ENCODE results near the gene TMEM170A. TPM values are rescaled to one million over a fixed set of nuclear protein-coding genes. Genes with fewer than 3 reads are reported as not detected.
"Not testable (repeated sequence)": the region's sequence is repeated elsewhere in the genome, so short reads cannot be mapped to it uniquely, and the experiment has no call there.

The TMEM170A gene
- 10 to 100 TPM; 34.4 to 50.7 (median 37.9) TPM for polyA plus RNA-seq (ENCODE audit: insufficient read length in 4 of 4)

- DNase-seq (ENCODE audit: low read depth in 4 of 4, low spot score in 2 of 4), result peak; percentile 93 to 99 (median 97)
Measured at GRCh38 chr16:75464122-75464918, at the start of gene TMEM170A. TMEM170A (minus strand) TSS chr16:75464689; CDS start chr16:75464600, 89 bp downstream.

GRCh38 chr16:75506574-75506973 lies 42.1 kb upstream of the TMEM170A start:
- no peak for DNase-seq (ENCODE audit: low read depth in 4 of 4, low spot score in 2 of 4)

GRCh38 chr16:75506107-75506506 lies 41.6 kb upstream of the TMEM170A start:
- DNase-seq (ENCODE audit: low read depth in 4 of 4, low spot score in 2 of 4), result no peak

- no peak for DNase-seq (ENCODE audit: low read depth in 4 of 4, low spot score in 2 of 4)
Measured at GRCh38 chr16:75503801-75504200, 39.3 kb upstream of the TMEM170A start.

- DNase-seq (ENCODE audit: low read depth in 4 of 4, low spot score in 2 of 4), result no peak
Measured at GRCh38 chr16:75502916-75503605, 38.6 kb upstream of the TMEM170A start.

GRCh38 chr16:75501820-75502219 lies 37.3 kb upstream of the TMEM170A start:
- DNase-seq (ENCODE audit: low read depth in 4 of 4, low spot score in 2 of 4), result not testable (repeated sequence)

GRCh38 chr16:75501359-75501758 lies 36.9 kb upstream of the TMEM170A start:
- no peak for DNase-seq (ENCODE audit: low read depth in 4 of 4, low spot score in 2 of 4)

- not testable (repeated sequence) for DNase-seq (ENCODE audit: low read depth in 4 of 4, low spot score in 2 of 4)
Measured at GRCh38 chr16:75498605-75499322, 34.3 kb upstream of the TMEM170A start.

- DNase-seq (ENCODE audit: low read depth in 4 of 4, low spot score in 2 of 4), result no peak
Measured at GRCh38 chr16:75497558-75497957, 33.1 kb upstream of the TMEM170A start.

- no peak for DNase-seq (ENCODE audit: low read depth in 4 of 4, low spot score in 2 of 4)
Measured at GRCh38 chr16:75495076-75495674, 30.7 kb upstream of the TMEM170A start, which contains the start of gene CHST6. CHST6 (minus strand) TSS chr16:75495441; CDS start chr16:75479828, 15,613 bp downstream.

GRCh38 chr16:75494661-75495075 lies 30.2 kb upstream of the TMEM170A start:
- DNase-seq (ENCODE audit: low read depth in 4 of 4, low spot score in 2 of 4), result no peak

GRCh38 chr16:75494184-75494583 lies 29.7 kb upstream of the TMEM170A start:
- DNase-seq (ENCODE audit: low read depth in 4 of 4, low spot score in 2 of 4), result no peak

- no peak for DNase-seq (ENCODE audit: low read depth in 4 of 4, low spot score in 2 of 4)
Measured at GRCh38 chr16:75491876-75492275, 27.4 kb upstream of the TMEM170A start.

- DNase-seq (ENCODE audit: low read depth in 4 of 4, low spot score in 2 of 4), result no peak
Measured at GRCh38 chr16:75488322-75488721, 23.8 kb upstream of the TMEM170A start.

- no peak for DNase-seq (ENCODE audit: low read depth in 4 of 4, low spot score in 2 of 4)
Measured at GRCh38 chr16:75486676-75487313, 22.3 kb upstream of the TMEM170A start.

GRCh38 chr16:75486014-75486675 lies 21.7 kb upstream of the TMEM170A start:
- DNase-seq (ENCODE audit: low read depth in 4 of 4, low spot score in 2 of 4), result no peak

GRCh38 chr16:75485230-75486013 lies 20.9 kb upstream of the TMEM170A start:
- no peak for DNase-seq (ENCODE audit: low read depth in 4 of 4, low spot score in 2 of 4)

- no peak for DNase-seq (ENCODE audit: low read depth in 4 of 4, low spot score in 2 of 4)
Measured at GRCh38 chr16:75483222-75483621, 18.7 kb upstream of the TMEM170A start.

All from left renal cortex interstitium (tissue), 4 donors.